HepG2 (cell line): ENCODE data around the gene CITED2. TPM values are rescaled to one million over a fixed set of nuclear protein-coding genes. Genes with fewer than 3 reads are reported as not detected.
"Not testable (repeated sequence)": the region's sequence is repeated elsewhere in the genome, so short reads cannot be mapped to it uniquely, and the experiment has no call there.

Source experiments
- ATAC-seq: fragments of 200-7000 bp; cut with Tn5 transposase; 3 replicates; pipeline ENCODE4 v1.9.1; 2020; ENCODE audit warnings: mild to moderate bottlenecking, moderate library complexity
- BruUV-seq: library from RNA; stranded (reverse); fragments of 400-500 nt; replicated peaks from 2 replicates; lab custom pipeline; 2021; lab: Mats Ljungman, UMichigan
- CTCF ChIA-PET: fragments of 300-600 bp; formaldehyde crosslinking; extraction: SDS; loops from one replicate; lab custom pipeline; 2021; ENCODE audit warnings: low total read pairs, inconsistent platforms, low intra/inter-chr PET ratio; lab: Yijun Ruan, JAX
- POLR2A ChIA-PET: fragments of 350-600 bp; sonication (Branson Sonifier 250); formaldehyde crosslinking; loops from one replicate; lab custom pipeline; 2020; ENCODE audit warnings: antibody characterized with exemption, inconsistent platforms; lab: Yijun Ruan, JAX
- DNase-seq: peaks from one replicate; pipeline ENCODE4 v3.0.0-alpha.2; 2015; ENCODE audit warnings: low spot score
- FAIRE-seq: peaks from 3 replicates; lab custom pipeline; 2011; peaks lifted over from hg19 to GRCh38; lab: Jason Lieb, UNC
- H2AFZ ChIP-seq: one replicate; pipeline ENCODE4 v1.6.1; 2011; ENCODE audit warnings: low read length, inconsistent platforms
- H3K27ac ChIP-seq: fragments of 300-600 bp; 3 replicates; pipeline ENCODE4 v1.8.0; 2011; ENCODE audit warnings: mixed run types, mild to moderate bottlenecking, mixed read lengths, low read length, inconsistent platforms; ENCODE audit not compliant: insufficient read depth; ENCODE audit errors: extremely low read length
- H3K27me3 ChIP-seq, 2 experiments: fragments of 200-600 bp in 1 of 2; 2 replicates in 1 of 2; 3 replicates in 1 of 2; pipeline versions ENCODE4 v1.6.0 to v1.8.0; 2011; ENCODE audit warnings: low read length in 2 of 2, mild to moderate bottlenecking in 2 of 2, moderate library complexity in 2 of 2, inconsistent platforms in 1 of 2; ENCODE audit not compliant: insufficient read depth in 2 of 2, control insufficient read depth in 1 of 2
- H3K36me3 ChIP-seq, 2 experiments: fragments of 200-600 bp in 1 of 2; replicated peaks in 1 of 2; 2 replicates in 1 of 2; 3 replicates in 1 of 2; pipeline versions ENCODE4 v1.5.1 to v1.8.0; 2011; ENCODE audit warnings: low read length in 2 of 2, inconsistent platforms in 1 of 2; ENCODE audit not compliant: insufficient read depth in 2 of 2, control insufficient read depth in 1 of 2
- H3K4me1 ChIP-seq: 2 replicates; pipeline ENCODE4 v1.5.1; 2012; ENCODE audit warnings: low read length, inconsistent platforms; ENCODE audit not compliant: insufficient read depth
- H3K4me2 ChIP-seq: 2 replicates; pipeline ENCODE4 v1.6.0; 2011; ENCODE audit warnings: low read depth, low read length, inconsistent platforms
- H3K4me3 ChIP-seq, 3 experiments: fragments of 200-600 bp in 1 of 3; sonication (generic), shearing (Covaris generic) in 1 of 3; replicated peaks in 1 of 3; 2 replicates each; pipeline ENCODE4 v1.5.1; 2011 to 2016; ENCODE audit warnings: low read length in 3 of 3, inconsistent platforms in 2 of 3, low read depth in 2 of 3, mild to moderate bottlenecking in 2 of 3, control low read depth in 1 of 3, mixed read lengths in 1 of 3; ENCODE audit not compliant: insufficient read depth in 1 of 3
- H3K79me2 ChIP-seq: one replicate; pipeline ENCODE4 v1.6.1; 2011; ENCODE audit warnings: low read length, inconsistent platforms; ENCODE audit not compliant: insufficient read depth
- H3K9ac ChIP-seq: 2 replicates; pipeline ENCODE4 v1.6.0; 2011; ENCODE audit warnings: mild to moderate bottlenecking, low read depth, low read length, inconsistent platforms; ENCODE audit not compliant: insufficient read depth
- H3K9me3 ChIP-seq: 2 replicates; pipeline ENCODE4 v1.5.1; 2012; ENCODE audit warnings: mild to moderate bottlenecking, low read length
- H4K20me1 ChIP-seq: 2 replicates; pipeline ENCODE4 v1.6.0; 2011; ENCODE audit warnings: inconsistent platforms, mild to moderate bottlenecking, low read length, moderate library complexity; ENCODE audit not compliant: insufficient read depth
- CEBPG ChIP-seq: IDR thresholded peaks from 2 replicates; pipeline ENCODE4 v1.6.1; 2016
- CREB1 ChIP-seq, 2 experiments: fragments of 450-650 bp in 1 of 2; IDR thresholded peaks; 2 replicates each; pipeline ENCODE4 v1.6.1; 2016 to 2017; ENCODE audit warnings: control low read depth in 1 of 2, mild to moderate bottlenecking in 1 of 2, missing compliant biosample characterization in 1 of 2, missing genetic modification characterization in 1 of 2
- ELF3 ChIP-seq: IDR thresholded peaks from 2 replicates; pipeline ENCODE4 v1.6.1; 2016; ENCODE audit warnings: missing genetic modification reagents, missing compliant biosample characterization
- RAD21 ChIP-seq: fragments of 450-650 bp; formaldehyde crosslinking; IDR thresholded peaks from 2 replicates; pipeline ENCODE4 v1.5.0; 2020; ENCODE audit warnings: mild to moderate bottlenecking
- RXRB ChIP-seq: IDR thresholded peaks from 2 replicates; pipeline ENCODE4 v1.6.1; 2016; ENCODE audit warnings: borderline replicate concordance, missing genetic modification reagents, missing compliant biosample characterization
- SMC3 ChIP-seq: IDR thresholded peaks from 2 replicates; pipeline ENCODE4 v1.6.1; 2011; ENCODE audit warnings: low read length, improper control_type of control experiment
- SNAI1 ChIP-seq: sonication (generic); formaldehyde crosslinking; IDR thresholded peaks from 2 replicates; pipeline ENCODE4 v1.5.0; 2020; ENCODE audit warnings: mild to moderate bottlenecking, missing genetic modification reagents, borderline replicate concordance
- STAG1 ChIP-seq: sonication (generic); formaldehyde crosslinking; IDR thresholded peaks from 2 replicates; pipeline ENCODE4 v1.4.0; 2020; ENCODE audit warnings: missing genetic modification reagents
- ZMYM4 ChIP-seq: sonication (generic); formaldehyde crosslinking; IDR thresholded peaks from 2 replicates; pipeline ENCODE4 v1.8.1; 2023; ENCODE audit warnings: mild to moderate bottlenecking, missing genetic modification reagents
- ZNF274 ChIP-seq: sonication (generic); formaldehyde crosslinking; IDR thresholded peaks from 2 replicates; pipeline ENCODE4 v1.5.1; 2020; ENCODE audit warnings: mild to moderate bottlenecking, missing genetic modification reagents
- WGBS: methylation state at CpG from one replicate; pipeline ENCODE4 v1.1.6; 2017; ENCODE audit warnings: low lambda C conversion rate; 5-methylcytosine and 5-hydroxymethylcytosine counted together
- in situ Hi-C: cut with HindIII; loops from 2 replicates; pipeline ENCODE4 v1.10.0; 2017; ENCODE audit warnings: low pct_unique_long_range_greater_than_20kb; ENCODE audit not compliant: extremely low pct_ligation_motif_present
- intact Hi-C: fragments of 100-400 bp; cut with micrococcal nuclease; formaldehyde crosslinking; loops from one replicate; pipeline ENCODE4 v1.10.0; 2022; ENCODE audit not compliant: unreplicated experiment
- polyA plus RNA-seq, 8 experiments: library from polyadenylated mRNA; depleted of rRNA in 3 of 8; stranded (reverse) in 7 of 8; unstranded in 1 of 8; fragments of >200 nt; fragmentation: Illumina TruSeq in 4 of 8; extraction: Trizol in 4 of 8; gene quantifications; 2 replicates each; pipeline versions ENCODE4 v1.2.1 to v1.2.3, GENCODE V29; 2011 to 2016; ENCODE audit warnings: low read depth in 4 of 8, missing spikeins in 1 of 8, mixed read lengths in 1 of 8; ENCODE audit not compliant: insufficient read depth in 1 of 8
- total RNA-seq, 5 experiments: library from RNA; depleted of rRNA; stranded (reverse); fragments of >200 nt; fragmentation: Illumina TruSeq; extraction: Trizol; gene quantifications; 2 replicates each; pipeline ENCODE4 v1.2.3, GENCODE V29; 2016; ENCODE audit warnings: low read depth in 1 of 5
- TF ChIP-seq, protein P1 (sequence below): sonication (generic); formaldehyde crosslinking; IDR thresholded peaks from 2 replicates; pipeline ENCODE4 v1.5.0; 2020; ENCODE audit warnings: mild to moderate bottlenecking, missing genetic modification reagents, moderate library complexity

CITED2 gene
- total and polyA plus RNA-seq, 2 of the 13 experiments (the other 11 are each of a cell fraction or from before 2014, with no cell fraction given), result 17.6 to 57.2 TPM

DNA sequence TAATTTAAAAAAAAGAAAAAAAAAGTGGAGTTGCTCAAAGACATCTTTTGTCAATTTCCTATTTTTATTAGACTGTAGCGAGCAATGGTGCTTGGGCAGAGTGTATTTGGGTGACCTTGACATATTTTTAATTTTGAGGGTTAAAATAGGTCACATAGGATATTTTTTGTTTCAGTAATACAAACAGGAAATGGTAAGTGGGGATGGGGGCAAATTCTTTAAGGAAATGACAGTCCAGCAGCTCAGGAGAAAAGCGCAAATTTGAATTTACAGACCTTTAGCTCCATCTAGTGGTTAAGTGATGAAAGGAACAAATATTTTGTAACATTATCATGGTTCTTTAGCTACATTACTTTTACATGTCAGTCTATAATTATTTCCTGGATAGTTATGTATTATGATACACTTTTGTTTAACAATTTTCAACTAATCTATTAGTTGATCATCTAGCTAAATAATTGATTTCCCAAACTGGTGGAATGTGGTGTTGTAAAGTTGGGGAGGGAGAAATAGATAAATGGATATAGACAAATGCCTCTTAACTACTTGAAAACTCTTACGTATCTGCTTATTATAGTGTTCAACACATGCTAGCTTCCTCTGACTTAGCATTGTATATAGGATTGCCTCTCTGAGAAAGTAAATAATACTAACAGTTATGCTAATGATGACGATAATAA, 10.0 kb downstream of the CITED2 start:
- no peak overlapping the region for H2AFZ ChIP-seq
- H3K4me1 ChIP-seq, result peaks cover 20% of the 10 kb centered on the region
- in situ Hi-C loops (loop anchor here (10.0 to 25.0 kb wide), 6 partner anchors 230 to 1548 kb away; partner anchors contain the start of gene HECA), intact Hi-C loops (loop anchor here (1.0 to 5.0 kb wide), 6 partner anchors 145 to 772 kb away; no protein-coding TSS in a partner anchor)
- no TSS peak for BruUV-seq
- H3K27ac ChIP-seq, result no peak overlapping the region
- no peak overlapping the region for H3K9ac ChIP-seq
- FAIRE-seq, result peak; percentile 56
- H3K4me2 ChIP-seq, result no peak overlapping the region
- no peaks in the 10 kb centered on the region for H4K20me1 ChIP-seq
- H3K79me2 ChIP-seq, result no peaks in the 10 kb centered on the region
- H3K36me3 ChIP-seq, result no peaks in the 10 kb centered on the region
- POLR2A ChIA-PET, result interaction anchor here (0.5 to 1.5 kb wide), 2 partner anchors 11 to 13 kb away, joined by 3 read pairs; no protein-coding TSS in a partner anchor
- TF ChIP-seq, protein P1, sequence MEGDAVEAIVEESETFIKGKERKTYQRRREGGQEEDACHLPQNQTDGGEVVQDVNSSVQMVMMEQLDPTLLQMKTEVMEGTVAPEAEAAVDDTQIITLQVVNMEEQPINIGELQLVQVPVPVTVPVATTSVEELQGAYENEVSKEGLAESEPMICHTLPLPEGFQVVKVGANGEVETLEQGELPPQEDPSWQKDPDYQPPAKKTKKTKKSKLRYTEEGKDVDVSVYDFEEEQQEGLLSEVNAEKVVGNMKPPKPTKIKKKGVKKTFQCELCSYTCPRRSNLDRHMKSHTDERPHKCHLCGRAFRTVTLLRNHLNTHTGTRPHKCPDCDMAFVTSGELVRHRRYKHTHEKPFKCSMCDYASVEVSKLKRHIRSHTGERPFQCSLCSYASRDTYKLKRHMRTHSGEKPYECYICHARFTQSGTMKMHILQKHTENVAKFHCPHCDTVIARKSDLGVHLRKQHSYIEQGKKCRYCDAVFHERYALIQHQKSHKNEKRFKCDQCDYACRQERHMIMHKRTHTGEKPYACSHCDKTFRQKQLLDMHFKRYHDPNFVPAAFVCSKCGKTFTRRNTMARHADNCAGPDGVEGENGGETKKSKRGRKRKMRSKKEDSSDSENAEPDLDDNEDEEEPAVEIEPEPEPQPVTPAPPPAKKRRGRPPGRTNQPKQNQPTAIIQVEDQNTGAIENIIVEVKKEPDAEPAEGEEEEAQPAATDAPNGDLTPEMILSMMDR, result peak; percentile 81
- TF ChIP-seq RXRB (peak; percentile 9; the same call in 1 of the 2 replicates), STAG1 (CRISPR knock-in tag) (peak; percentile 94), SMC3 (peak; percentile 88), ZMYM4 (no peak), SNAI1 (no peak), ZNF274 (CRISPR knock-in tag) (no peak), CREB1 (IDR thresholded peaks at IDR 0.05) (no peak; the same call in 1 of the 2 replicates), CREB1 (CRISPR knock-in tag; IDR thresholded peaks at IDR 0.05) (0 out of 2 replicates have a peak, but pooled peaks have one; percentile 15), RAD21 (CRISPR knock-in tag) (peak; percentile 88), ELF3 (0 out of 2 replicates have a peak, but pooled peaks have one; percentile 26), CEBPG (CRISPR knock-in tag) (peak; percentile 8; the same call in 1 of the 2 replicates)
- CTCF ChIA-PET, result interaction anchor here (0.7 to 2.1 kb wide), 6 partner anchors 143 to 548 kb away, joined by 3 to 13 read pairs (median 8); no protein-coding TSS in a partner anchor
- peak; percentile 60 for ATAC-seq
- WGBS, result 39% methylated on average over 4 of the region's 4 CpGs
- H3K4me3 ChIP-seq, result no peak overlapping the region
- no peaks in the 10 kb centered on the region for H3K9me3 ChIP-seq
- H3K27me3 ChIP-seq, result 0 out of 5 replicates have a peak, but pooled peaks cover 0 to 8% of the 10 kb centered on the region in 2 experiments
- no peak for DNase-seq

DNA sequence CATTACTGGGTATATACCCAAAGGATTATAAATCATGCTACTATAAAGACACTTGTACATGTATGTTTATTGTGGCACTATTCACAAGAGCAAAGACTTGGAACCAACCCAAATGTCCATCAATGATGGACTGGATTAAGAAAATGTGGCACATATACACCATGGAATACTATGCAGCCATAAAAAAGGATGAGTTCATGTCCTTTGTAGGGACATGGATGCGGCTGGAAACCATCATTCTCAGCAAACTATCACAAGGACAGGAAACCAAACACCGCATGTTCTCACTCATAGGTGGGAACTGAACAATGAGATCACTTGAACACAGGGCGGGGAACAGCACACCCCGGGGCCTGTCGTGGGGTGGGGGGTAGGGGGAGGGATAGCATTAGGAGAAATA, 10.7 kb downstream of the CITED2 start:
- not testable (repeated sequence) for FAIRE-seq, H2AFZ ChIP-seq, H3K4me2 ChIP-seq, H3K27ac ChIP-seq, H3K9me3 ChIP-seq, H3K27me3 ChIP-seq, DNase-seq, ATAC-seq, H4K20me1 ChIP-seq, BruUV-seq, H3K36me3 ChIP-seq, H3K79me2 ChIP-seq, H3K9ac ChIP-seq, H3K4me3 ChIP-seq
- peaks cover 14% of the 10 kb centered on the region for H3K4me1 ChIP-seq
- in situ Hi-C loops, result loop anchor here (10.0 to 25.0 kb wide), 6 partner anchors 229 to 1549 kb away; partner anchors contain the start of gene HECA
- ChIA-PET POLR2A (interaction anchor here (0.5 to 1.5 kb wide), 2 partner anchors 11 to 14 kb away, joined by 3 read pairs; no protein-coding TSS in a partner anchor), CTCF (interaction anchor here (0.7 to 2.1 kb wide), 5 partner anchors 142 to 547 kb away, joined by 3 to 13 read pairs (median 9); no protein-coding TSS in a partner anchor)
- intact Hi-C loops, result loop anchor here (1.0 to 5.0 kb wide), 6 partner anchors 144 to 771 kb away; no protein-coding TSS in a partner anchor
- WGBS, result 77% methylated on average over 5 of the region's 5 CpGs
